DMS114 treated with DMSO at 0.1 percent for 48 hours (cell line): Measurements from ENCODE around the gene USP48.

Experiments
- DNase-seq: peaks from one replicate; lab custom pipeline; 2025; ENCODE audit not compliant: unreplicated experiment; lab: John Stamatoyannopoulos, UW

The USP48 gene

DNA sequence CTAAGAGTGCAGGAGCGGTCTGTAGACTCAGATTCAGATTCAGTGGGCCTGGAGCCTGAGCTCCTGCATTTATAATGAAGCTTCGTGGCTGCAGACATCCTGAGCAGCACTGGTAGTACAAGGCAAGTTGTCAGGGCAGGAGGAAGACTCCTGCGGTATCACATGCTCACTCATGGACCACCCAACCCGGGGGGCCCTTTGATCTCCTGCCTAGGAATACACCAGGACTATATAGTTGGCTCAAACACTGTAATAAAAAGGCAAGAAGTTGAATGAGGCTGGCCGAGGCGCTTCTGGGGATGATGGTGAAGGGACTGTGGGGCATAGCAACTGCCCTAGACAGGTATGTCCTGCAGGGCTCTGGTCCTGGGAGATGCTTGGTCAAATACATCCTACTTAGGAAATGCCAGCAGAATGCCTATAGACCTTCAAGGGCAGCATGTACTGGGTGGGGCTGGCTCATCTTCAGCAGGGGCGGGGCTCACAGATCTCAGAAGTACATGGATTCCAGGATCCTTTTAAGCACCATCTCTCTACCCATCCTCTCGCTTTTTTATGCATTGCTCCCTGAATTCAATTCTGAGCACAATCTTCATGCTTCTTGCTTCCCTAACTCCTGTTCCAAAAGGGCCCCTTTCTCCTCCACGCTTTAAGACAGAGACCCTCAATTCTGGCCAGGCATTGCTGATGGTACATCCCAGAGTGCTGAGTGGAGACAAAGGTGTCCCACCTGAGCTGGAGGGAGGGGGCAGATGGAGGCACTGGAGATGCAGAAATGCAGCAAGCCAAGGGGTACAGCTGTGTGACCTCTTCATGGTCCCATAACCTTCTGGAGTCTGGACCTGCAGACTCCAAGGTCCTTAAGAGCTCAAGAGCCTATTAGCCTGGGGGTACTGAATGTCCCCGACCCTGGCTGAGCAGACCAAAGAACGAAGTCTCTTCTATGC is 111.7 kb downstream of the USP48 start:
- DNase-seq, result no peak

DNA sequence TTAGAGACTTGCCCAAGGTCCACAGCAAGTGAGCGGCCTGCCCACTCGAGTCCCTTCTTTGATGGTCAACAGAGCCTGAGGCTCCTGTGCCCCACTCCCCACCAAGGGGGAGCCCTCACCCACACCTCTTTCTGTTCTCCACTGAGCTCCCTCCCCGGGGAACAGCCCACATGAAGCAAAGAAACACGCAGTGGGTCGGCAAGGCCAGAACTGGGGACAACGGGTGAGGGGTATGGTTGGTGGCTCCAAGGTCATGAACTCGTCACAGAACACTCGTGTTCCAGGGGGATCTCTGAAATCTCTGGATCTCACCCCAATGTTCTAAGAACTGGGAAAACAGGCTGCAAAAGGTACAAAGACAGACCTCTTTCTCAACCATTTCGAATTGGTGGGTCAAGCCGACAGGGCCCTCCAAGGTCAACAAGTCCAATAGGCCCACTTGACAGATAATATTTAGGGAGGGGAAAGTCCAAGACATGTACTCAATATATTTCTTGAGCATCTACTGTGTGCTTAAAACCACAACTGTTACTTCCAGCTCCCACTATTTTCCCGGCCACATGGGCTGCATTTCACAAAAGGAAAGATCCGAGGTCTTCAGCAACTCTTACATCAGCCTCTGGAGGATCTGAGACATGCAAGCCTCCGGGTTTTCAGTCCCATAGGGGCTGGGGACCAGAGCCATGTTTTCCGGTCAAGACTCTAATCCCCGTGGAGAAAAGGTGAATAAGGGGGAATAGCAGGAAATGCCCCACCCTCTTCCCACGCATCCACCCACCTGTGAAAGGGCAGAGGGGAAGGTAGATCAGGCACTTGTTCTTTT is 112.7 kb downstream of the USP48 start:
- no peak for DNase-seq

GRCh38 chr1:21669258-21670058 is 113.5 kb downstream of the USP48 start, which contains the start of gene RAP1GAP:
TSS of gene RAP1GAP (minus strand) at chr1:21669357. CDS start at chr1:21620032, 49,325 bp downstream.
- no peak for DNase-seq

DNA sequence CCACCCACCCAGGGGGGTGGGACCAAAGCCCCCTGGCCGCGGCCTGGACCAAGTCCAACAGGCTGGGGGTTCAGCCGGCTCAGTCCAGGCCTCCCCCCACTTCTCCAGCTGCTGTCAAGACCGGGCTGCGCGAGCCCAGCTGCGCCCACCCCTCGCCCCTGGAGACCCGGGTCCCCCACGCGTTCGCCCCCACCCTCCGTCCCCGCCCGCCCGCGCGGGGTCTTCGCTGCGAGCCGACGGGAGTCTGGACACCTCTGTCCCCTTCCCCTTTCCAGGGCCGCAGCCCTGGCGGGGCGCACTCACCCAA is 114.0 kb downstream of the USP48 start:
- DNase-seq, result no peak

GRCh38 chr1:21668232-21668950 is 114.6 kb downstream of the USP48 start:
- DNase-seq, result no peak

- no peak for DNase-seq
Measured at GRCh38 chr1:21667348-21668231, 115.4 kb downstream of the USP48 start.

DNA sequence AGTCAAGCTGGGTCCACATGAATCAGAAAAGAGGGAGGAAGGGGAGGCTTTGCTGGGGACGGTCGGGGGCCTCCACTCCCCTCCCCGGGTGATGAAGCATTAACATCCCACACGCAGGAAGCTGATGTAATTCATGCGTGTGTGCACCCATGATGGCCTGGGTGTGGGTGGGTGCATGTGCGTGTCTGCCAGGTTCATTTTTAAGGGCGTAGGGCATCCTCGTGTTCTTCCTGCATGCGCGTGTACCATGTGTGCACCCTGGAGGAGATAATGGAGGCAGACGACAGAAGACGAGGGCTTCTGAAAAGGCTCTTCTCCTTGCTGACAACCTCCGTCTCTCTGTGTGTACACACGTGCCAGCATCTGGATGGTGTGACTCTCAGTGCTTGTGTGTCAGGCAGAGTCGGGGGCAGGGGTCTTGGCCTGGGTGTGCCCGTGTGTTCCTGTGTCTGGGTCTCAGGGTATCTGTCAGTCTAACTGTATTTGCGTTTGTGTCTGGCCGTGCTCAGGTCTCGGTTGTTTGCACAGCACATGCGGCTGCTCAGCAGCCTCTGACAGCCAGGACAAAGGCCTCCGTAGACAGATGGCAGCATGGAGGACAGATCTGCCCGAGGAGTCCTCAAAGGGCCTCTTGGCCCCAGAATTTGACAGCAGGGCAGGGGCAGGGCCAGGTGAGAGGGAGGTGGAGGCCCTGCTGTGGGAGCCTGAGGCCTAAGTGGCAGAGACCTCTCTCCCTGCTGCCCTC is 116.2 kb downstream of the USP48 start:
- no peak for DNase-seq

DNA sequence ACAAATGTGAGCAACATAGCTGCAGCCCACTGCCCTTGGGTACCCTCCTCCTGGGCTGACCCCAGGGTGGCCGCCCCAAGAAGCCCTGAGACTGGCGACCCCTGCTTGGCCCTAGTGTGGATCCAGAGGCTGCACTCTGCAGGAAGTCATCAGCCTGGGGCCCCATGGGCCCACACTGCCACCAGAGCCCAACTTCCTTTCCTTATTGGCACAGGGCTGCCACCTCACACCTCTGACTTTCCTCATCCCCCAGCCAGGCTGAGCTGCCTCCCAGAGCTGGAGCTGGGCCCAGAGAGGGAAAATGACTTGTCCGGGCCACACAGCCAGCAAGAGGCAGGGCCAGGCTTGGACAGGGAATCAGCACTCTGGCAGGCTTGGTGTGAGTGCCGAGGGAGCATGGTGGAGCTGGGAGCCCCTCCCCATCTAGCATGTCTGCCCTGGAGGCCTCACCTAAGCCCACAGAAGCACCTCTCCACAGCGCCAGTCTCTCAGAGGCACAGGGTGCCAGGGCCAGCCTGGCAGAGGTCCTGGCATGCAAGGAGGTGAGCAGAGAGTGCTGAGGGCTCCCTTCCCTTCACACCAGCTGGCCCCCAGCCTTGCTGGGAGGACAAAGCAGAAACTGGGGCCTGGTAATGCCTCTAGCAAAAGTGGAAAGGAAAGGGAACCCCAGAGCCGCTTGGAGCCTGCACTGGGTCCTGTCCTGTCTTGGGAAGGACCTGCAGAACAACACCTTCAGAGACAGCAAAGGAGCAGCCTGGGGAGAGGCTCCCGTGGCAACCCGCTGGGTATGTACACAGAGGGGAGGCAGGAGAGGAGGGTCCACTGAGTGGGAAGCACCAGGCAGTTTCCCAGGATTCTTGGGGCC is 117.0 kb downstream of the USP48 start:
- no peak for DNase-seq

DNA sequence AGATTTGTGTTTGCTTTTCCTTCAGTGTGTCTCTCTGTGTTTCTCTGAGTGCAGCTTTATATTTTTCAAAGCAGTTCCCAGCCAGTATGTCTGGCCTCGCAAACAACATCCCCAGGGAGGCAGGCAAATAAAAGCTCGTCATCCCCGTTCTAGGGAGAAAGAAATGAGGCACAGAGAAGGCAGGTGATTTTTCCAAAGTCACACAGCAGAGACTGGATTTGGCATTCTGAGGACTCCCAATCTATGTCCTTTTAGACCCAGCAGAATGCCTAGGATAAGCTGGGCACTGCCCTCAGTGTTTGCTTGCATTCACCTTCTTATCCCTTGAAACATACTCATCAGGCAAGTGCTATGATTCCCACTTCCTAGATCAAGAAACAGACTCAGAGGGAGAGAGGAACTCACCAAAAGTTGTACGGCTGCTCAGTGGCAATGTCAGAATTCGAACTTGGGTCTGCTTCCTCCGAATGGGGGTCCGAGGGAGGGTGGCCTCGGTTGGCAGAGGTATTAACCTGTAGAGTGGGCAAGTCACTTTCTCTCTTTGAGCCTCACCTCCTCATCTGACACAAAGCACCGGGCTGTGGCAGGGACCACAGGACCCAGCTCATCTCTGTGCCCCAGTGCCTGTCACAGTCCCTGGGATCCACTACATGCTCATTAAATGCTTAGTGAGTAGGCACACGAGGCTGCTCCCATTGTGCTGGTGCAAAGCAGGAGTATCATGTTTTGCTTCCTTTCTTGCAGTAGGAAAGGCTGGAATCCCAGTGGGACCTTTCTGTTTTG is 118.0 kb downstream of the USP48 start:
- no peak for DNase-seq

DNA sequence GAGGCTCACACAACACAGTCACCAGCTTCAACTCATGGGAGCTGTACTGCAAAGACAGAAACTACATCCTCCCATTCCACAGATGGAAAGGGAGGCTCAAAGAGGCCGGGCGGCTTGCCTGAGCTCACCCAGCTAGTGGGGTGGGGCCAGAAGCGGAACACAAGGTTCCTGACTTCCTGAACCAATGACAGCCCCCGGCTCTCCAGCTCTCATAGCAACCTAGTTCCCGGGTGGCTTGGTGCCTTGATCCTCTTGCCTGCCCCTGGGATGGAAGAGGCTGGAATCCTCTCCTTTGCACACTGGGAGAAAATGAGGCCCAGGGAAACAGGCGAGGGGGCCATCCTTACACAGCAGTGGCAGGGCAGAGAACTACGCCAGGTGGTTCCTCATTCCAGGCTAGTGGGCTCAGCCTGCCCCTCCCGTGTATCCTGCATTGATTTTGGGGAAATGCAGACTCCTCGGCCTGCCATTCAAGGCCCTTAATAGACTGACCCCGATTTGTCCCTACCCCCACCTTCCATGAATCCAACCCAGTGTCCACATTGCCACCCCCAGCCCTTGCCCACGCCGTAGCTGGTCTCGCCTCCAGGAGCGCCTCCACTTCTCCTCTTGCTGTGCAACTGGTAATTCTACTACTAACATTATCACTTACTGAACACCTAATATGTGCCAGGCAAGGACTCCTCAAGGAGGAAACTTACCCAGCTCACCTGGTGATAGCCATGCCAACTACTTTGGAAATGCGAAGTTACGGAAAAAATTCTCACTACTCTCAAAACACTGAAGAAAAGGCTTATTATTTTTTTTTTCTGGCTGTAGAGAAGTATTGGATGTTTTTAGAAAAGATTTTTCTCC is 118.8 kb downstream of the USP48 start:
- DNase-seq, result no peak

- DNase-seq, result no peak
Measured at GRCh38 chr1:21663248-21663950, 119.5 kb downstream of the USP48 start.

GRCh38 chr1:21662426-21663247 is 120.3 kb downstream of the USP48 start:
- no peak for DNase-seq

- no peak for DNase-seq
Measured at GRCh38 chr1:21661886-21662285, 121.1 kb downstream of the USP48 start.

GRCh38 chr1:21659924-21660326 is 123.0 kb downstream of the USP48 start:
- DNase-seq, result no peak
